ENCODE data around the gene EML4. TPM values are rescaled to one million over a fixed set of nuclear protein-coding genes. Genes with fewer than 3 reads are reported as not detected.

EML4 gene
- total RNA-seq, 2 experiments from 2014 or later: 58.2 to 59.7 TPM

- no peak overlapping the region for H3K27ac Mint-ChIP-seq
- peaks cover 25% of the 10 kb centered on the region for H3K36me3 Mint-ChIP-seq (ENCODE audit: low read depth)
- TF ChIP-seq, protein P1, sequence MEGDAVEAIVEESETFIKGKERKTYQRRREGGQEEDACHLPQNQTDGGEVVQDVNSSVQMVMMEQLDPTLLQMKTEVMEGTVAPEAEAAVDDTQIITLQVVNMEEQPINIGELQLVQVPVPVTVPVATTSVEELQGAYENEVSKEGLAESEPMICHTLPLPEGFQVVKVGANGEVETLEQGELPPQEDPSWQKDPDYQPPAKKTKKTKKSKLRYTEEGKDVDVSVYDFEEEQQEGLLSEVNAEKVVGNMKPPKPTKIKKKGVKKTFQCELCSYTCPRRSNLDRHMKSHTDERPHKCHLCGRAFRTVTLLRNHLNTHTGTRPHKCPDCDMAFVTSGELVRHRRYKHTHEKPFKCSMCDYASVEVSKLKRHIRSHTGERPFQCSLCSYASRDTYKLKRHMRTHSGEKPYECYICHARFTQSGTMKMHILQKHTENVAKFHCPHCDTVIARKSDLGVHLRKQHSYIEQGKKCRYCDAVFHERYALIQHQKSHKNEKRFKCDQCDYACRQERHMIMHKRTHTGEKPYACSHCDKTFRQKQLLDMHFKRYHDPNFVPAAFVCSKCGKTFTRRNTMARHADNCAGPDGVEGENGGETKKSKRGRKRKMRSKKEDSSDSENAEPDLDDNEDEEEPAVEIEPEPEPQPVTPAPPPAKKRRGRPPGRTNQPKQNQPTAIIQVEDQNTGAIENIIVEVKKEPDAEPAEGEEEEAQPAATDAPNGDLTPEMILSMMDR (IDR thresholded peaks at IDR 0.05): no peak
- DNase-seq (no peak), ATAC-seq (no peak)
- H3K4me3 Mint-ChIP-seq: no peak overlapping the region
- POLR2A ChIA-PET: interaction anchor here (0.6 kb wide), 1 partner anchor 204 kb away, joined by 4 read pairs; no protein-coding TSS in a partner anchor
- H3K9me3 Mint-ChIP-seq: no peaks in the 10 kb centered on the region
- CTCF ChIA-PET: interaction anchor here (0.6 to 1.3 kb wide), 4 partner anchors 8 to 219 kb away, joined by 3 to 5 read pairs (median 3); no protein-coding TSS in a partner anchor
- peaks cover 5% of the 10 kb centered on the region for H3K4me1 Mint-ChIP-seq (ENCODE audit: low read depth)
- intact Hi-C loops (cut with micrococcal nuclease): no loop called here
- H3K27me3 Mint-ChIP-seq: no peaks in the 10 kb centered on the region
These were observed 140.2 kb downstream of the EML4 start for GRCh38 chr2:42309366-42309765.

DNA sequence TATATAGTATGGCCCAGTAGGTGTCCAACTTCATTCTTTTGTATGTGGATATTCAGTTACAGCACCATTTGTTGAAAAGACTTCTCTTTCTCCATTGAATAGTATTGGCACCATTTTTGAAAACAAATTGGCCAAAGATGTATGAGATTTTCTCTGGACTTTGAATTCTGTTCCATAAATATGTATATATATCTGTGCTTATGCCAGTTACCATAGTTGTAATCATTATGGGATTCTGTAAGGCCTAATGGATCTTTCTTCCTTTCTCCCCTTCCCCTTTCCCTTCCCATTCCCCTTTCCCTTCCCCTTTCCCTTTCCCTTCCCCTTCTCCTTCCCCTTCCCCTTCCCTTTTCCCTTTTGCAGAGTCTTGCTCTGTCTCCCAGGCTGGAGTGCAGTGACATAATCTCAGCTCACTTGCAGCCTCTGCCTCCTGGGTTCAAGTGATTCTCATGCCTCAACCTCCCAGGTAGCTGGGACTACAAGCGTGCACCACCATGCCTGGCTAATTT, 140.9 kb downstream of the EML4 start:
- POLR2A ChIA-PET: no interaction called here
- Mint-ChIP-seq H3K27me3 (no peaks in the 10 kb centered on the region), H3K27ac (no peak overlapping the region), H3K9me3 (no peaks in the 10 kb centered on the region), H3K4me1 (ENCODE audit: low read depth) (peaks cover 12% of the 10 kb centered on the region), H3K4me3 (no peak overlapping the region), H3K36me3 (ENCODE audit: low read depth) (peaks cover 25% of the 10 kb centered on the region)
- intact Hi-C loops (cut with micrococcal nuclease): no loop called here
- TF ChIP-seq, protein P1 (IDR thresholded peaks at IDR 0.05): no peak
- no peak for DNase-seq
- CTCF ChIA-PET: interaction anchor here (1.3 kb wide), 1 partner anchor 10 kb away, joined by 3 read pairs; no protein-coding TSS in a partner anchor
- no peak for ATAC-seq

DNA sequence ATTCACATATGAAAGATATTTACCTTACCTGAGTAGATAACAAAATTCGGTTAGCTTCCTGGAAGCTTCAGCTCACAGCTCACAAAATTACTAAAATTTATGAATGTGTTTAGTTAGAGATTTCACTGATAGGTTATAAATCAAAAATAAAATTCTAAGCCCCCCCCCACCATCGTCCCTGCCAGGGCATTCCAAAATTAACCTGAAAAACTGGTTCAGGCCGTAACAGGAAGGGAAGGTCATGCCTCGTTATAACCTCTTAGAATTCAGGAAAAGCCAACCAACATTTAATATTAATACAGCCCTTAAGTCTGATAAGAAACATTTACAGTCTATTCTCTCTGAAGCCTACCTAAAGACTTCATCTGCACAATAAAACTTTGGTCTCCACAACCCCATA, 143.0 kb downstream of the EML4 start:
- H3K27ac Mint-ChIP-seq: no peak overlapping the region
- no peak for ATAC-seq
- CTCF ChIA-PET: interaction anchor here (1.3 kb wide), 1 partner anchor 17 kb away, joined by 4 read pairs; no protein-coding TSS in a partner anchor
- TF ChIP-seq, protein P1 (IDR thresholded peaks at IDR 0.05): no peak
- peaks cover 18% of the 10 kb centered on the region for H3K4me1 Mint-ChIP-seq (ENCODE audit: low read depth)
- no peak for DNase-seq
- no peak overlapping the region for H3K4me3 Mint-ChIP-seq
- H3K9me3 Mint-ChIP-seq: no peaks in the 10 kb centered on the region
- peaks cover 21% of the 10 kb centered on the region for H3K36me3 Mint-ChIP-seq (ENCODE audit: low read depth)
- POLR2A ChIA-PET: no interaction called here
- intact Hi-C loops (cut with micrococcal nuclease): no loop called here
- no peaks in the 10 kb centered on the region for H3K27me3 Mint-ChIP-seq

DNA sequence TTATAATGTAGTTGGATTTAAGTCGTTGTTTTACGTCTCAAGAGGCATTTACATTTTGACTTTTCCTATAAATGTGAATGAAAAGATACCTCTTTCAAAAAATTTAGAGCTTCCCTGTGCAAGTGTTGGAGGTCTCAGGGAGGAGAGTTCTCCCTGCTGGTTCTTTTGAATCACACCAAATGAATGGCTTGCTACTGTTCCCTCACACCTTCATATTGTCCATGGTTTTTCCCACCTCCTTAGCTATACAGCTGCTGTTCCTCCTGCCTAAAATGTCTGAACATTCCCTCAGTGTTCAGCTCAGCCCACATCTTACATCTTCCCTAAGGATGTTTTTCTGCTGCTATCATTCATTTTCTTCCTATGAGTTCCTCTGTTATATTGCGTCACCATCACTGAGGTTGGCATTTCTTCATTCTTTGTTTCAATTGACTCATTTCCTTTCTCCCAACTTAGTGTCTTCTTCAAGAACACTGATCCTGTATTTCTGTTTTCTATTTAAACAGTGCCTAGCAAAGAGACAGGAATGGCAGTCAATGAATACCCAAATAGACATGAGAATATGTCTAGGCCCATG, 145.8 kb downstream of the EML4 start:
- TF ChIP-seq, protein P1 (IDR thresholded peaks at IDR 0.05): no peak
- Mint-ChIP-seq H3K36me3 (ENCODE audit: low read depth) (peaks cover 20% of the 10 kb centered on the region), H3K27ac (peak overlapping the region; percentile 32), H3K27me3 (no peaks in the 10 kb centered on the region), H3K9me3 (no peaks in the 10 kb centered on the region), H3K4me3 (no peak overlapping the region), H3K4me1 (ENCODE audit: low read depth) (peaks cover 24% of the 10 kb centered on the region)
- CTCF ChIA-PET: no interaction called here
- no peak for ATAC-seq
- intact Hi-C loops (cut with micrococcal nuclease): no loop called here
- POLR2A ChIA-PET: no interaction called here
- no peak for DNase-seq

GRCh38 chr2:42315844-42316470, 146.8 kb downstream of the EML4 start:
- H3K4me3 Mint-ChIP-seq: no peak overlapping the region
- POLR2A ChIA-PET: interaction anchor here (1.0 kb wide), 1 partner anchor 26 kb away, joined by 4 read pairs; no protein-coding TSS in a partner anchor
- H3K4me1 Mint-ChIP-seq (ENCODE audit: low read depth): peaks cover 27% of the 10 kb centered on the region
- H3K27me3 Mint-ChIP-seq: no peaks in the 10 kb centered on the region
- H3K27ac Mint-ChIP-seq: no peak overlapping the region
- DNase-seq (no peak), ATAC-seq (no peak)
- TF ChIP-seq, protein P1 (IDR thresholded peaks at IDR 0.05): no peak
- CTCF ChIA-PET: interaction anchor here (1.3 kb wide), 1 partner anchor 13 kb away, joined by 4 read pairs; no protein-coding TSS in a partner anchor
- peaks cover 25% of the 10 kb centered on the region for H3K36me3 Mint-ChIP-seq (ENCODE audit: low read depth)
- no peaks in the 10 kb centered on the region for H3K9me3 Mint-ChIP-seq
- intact Hi-C loops (cut with micrococcal nuclease): no loop called here
